Measurements from ENCODE around the gene FILIP1L. TPM values are rescaled to one million over a fixed set of nuclear protein-coding genes. Genes with fewer than 3 reads are reported as not detected.

The FILIP1L gene
- total and polyA plus RNA-seq, 2 of the 8 experiments (the other 6 are each of a cell fraction or from before 2014, with no cell fraction given), result 0.06 to 0.09 TPM

GRCh38 chr3:100022506-100022905, 91.8 kb downstream of the FILIP1L start:
- no peak overlapping the region for H3K27ac ChIP-seq (ENCODE audit: low read depth, low read length)
- H3K9ac ChIP-seq (replicated peaks in 1 of 4; ENCODE audit: extremely low read depth in 1 of 4, low read depth in 3 of 4, low read length in 3 of 4), result no peak overlapping the region
- no peaks in the 10 kb centered on the region for H3K27me3 ChIP-seq (replicated peaks in 1 of 4; ENCODE audit: control insufficient read depth in 3 of 4, extremely low read depth in 1 of 4, insufficient read depth in 3 of 4, low read length in 3 of 4)
- no peak overlapping the region for H2BK120ac ChIP-seq (replicated peaks; ENCODE audit: low read depth, low read length)
- no peaks in the 10 kb centered on the region for H3K79me1 ChIP-seq (ENCODE audit: low read depth, low read length)
- DNase-seq (ENCODE audit: low read depth in 1 of 2, low spot score in 2 of 2), result no peak
- no peak overlapping the region for H3K56ac ChIP-seq (replicated peaks; ENCODE audit: insufficient read length, low read depth, low read length)
- H2BK12ac ChIP-seq (ENCODE audit: low read depth, low read length), result no peak overlapping the region
- H3K4me1 ChIP-seq (replicated peaks in 1 of 4; ENCODE audit: control insufficient read depth in 3 of 4, insufficient read depth in 4 of 4, low read length in 3 of 4), result no peaks in the 10 kb centered on the region
- no peak for FAIRE-seq
- H3K4me2 ChIP-seq (ENCODE audit: insufficient read depth in 1 of 2, low read depth in 2 of 2, low read length in 2 of 2), result no peak overlapping the region
- ChIA-PET CTCF (ENCODE audit: partially characterized antibody) (interaction anchor here (0.6 kb wide), 1 partner anchor 21 kb away, joined by 4 read pairs; no protein-coding TSS in a partner anchor), POLR2A (ENCODE audit: partially characterized antibody) (no interaction called here)
- no peak overlapping the region for H4K5ac ChIP-seq (ENCODE audit: insufficient read length, low read depth, low read length)
- no peaks in the 10 kb centered on the region for H3K79me2 ChIP-seq (ENCODE audit: control insufficient read depth in 1 of 2, insufficient read depth in 2 of 2, low read length in 2 of 2)
- H2BK15ac ChIP-seq (ENCODE audit: low read length), result no peak overlapping the region
- H3K14ac ChIP-seq (ENCODE audit: insufficient read length), result no peak overlapping the region
- H3K18ac ChIP-seq (ENCODE audit: extremely low read depth, low read length), result no peak overlapping the region
- H3K4ac ChIP-seq (replicated peaks; ENCODE audit: insufficient read length, low read depth, low read length), result no peak overlapping the region
- no peak overlapping the region for H2AK5ac ChIP-seq (ENCODE audit: low read depth, low read length)
- no peak overlapping the region for H4K91ac ChIP-seq (replicated peaks; ENCODE audit: insufficient read length, low read length)
- H2AFZ ChIP-seq (ENCODE audit: low read length), result no peak overlapping the region
- H3K36me3 ChIP-seq (ENCODE audit: control insufficient read depth in 2 of 4, insufficient read depth in 4 of 4, low read length in 3 of 4), result no peaks in the 10 kb centered on the region
- H2BK5ac ChIP-seq (ENCODE audit: low read depth, low read length), result no peak overlapping the region
- no peak overlapping the region for H4K8ac ChIP-seq (ENCODE audit: extremely low read depth, insufficient read depth, low read length)
- no peak overlapping the region for H3K4me3 ChIP-seq (ENCODE audit: extremely low read depth in 1 of 4, insufficient read depth in 2 of 4, low read depth in 3 of 4, low read length in 4 of 4)
- no peaks in the 10 kb centered on the region; a peak in 1 of 4 replicates for H3K9me3 ChIP-seq (ENCODE audit: insufficient read depth in 2 of 2, low read depth in 1 of 2, low read length in 1 of 2)
- H3K23ac ChIP-seq (ENCODE audit: insufficient read length), result no peak overlapping the region
- H3K23me2 ChIP-seq (ENCODE audit: low read depth, low read length), result no peaks in the 10 kb centered on the region
- no peaks in the 10 kb centered on the region for H4K20me1 ChIP-seq (replicated peaks in 1 of 2; ENCODE audit: control insufficient read depth in 1 of 2, insufficient read depth in 2 of 2, low read length in 2 of 2)
- H2BK20ac ChIP-seq (ENCODE audit: low read length), result no peak overlapping the region
- TF ChIP-seq SIRT6 (IDR thresholded peaks at IDR 0.05; ENCODE audit: low read length) (no peak), CHD7 (IDR thresholded peaks at IDR 0.05; ENCODE audit: insufficient replicate concordance, low read length) (no peak)

All from H1 (cell line).